ENCODE data around the gene PARN.

GRCh38 chr16:14450846-14451245 lies 179.2 kb downstream of the PARN start:
- TF ChIP-seq POLR2A (IDR thresholded peaks at IDR 0.05) (no peak), CTCF (IDR thresholded peaks at IDR 0.05) (no peak)
